NOMO-1 treated with dmso at 0.1 percent for 144 hours (cell line): ENCODE measurements around the gene PDE1A.

ENCODE experiments used
- DNase-seq: peaks from one replicate; lab custom pipeline; 2025; ENCODE audit not compliant: unreplicated experiment; lab: John Stamatoyannopoulos, UW

Gene PDE1A

GRCh38 chr2:182359027-182359989 is 67.5 kb downstream of the PDE1A start:
- DNase-seq = no peak

- DNase-seq = no peak
These were observed 68.2 kb downstream of the PDE1A start for GRCh38 chr2:182358601-182359000.

GRCh38 chr2:182355815-182356214 is 71.0 kb downstream of the PDE1A start:
- DNase-seq = no peak

GRCh38 chr2:182351427-182351826 is 75.4 kb downstream of the PDE1A start:
- DNase-seq = no peak

- DNase-seq = no peak
These were observed 77.6 kb downstream of the PDE1A start for GRCh38 chr2:182349268-182349667.

- no peak for DNase-seq
These were observed 81.5 kb downstream of the PDE1A start for GRCh38 chr2:182345384-182345783.

GRCh38 chr2:182330451-182331305 is 96.2 kb downstream of the PDE1A start:
- no peak for DNase-seq

GRCh38 chr2:182324665-182325064 is 102.2 kb downstream of the PDE1A start:
- no peak for DNase-seq

GRCh38 chr2:182321096-182321495 is 105.7 kb downstream of the PDE1A start:
- DNase-seq = no peak

GRCh38 chr2:182319556-182320505 is 107.0 kb downstream of the PDE1A start:
- no peak for DNase-seq

- DNase-seq = no peak
These were observed 108.2 kb downstream of the PDE1A start for GRCh38 chr2:182318466-182319220.

GRCh38 chr2:182316950-182317349 is 109.9 kb downstream of the PDE1A start:
- no peak for DNase-seq

GRCh38 chr2:182302972-182303371 is 123.9 kb downstream of the PDE1A start:
- DNase-seq = no peak

GRCh38 chr2:182302174-182302573 is 124.7 kb downstream of the PDE1A start:
- no peak for DNase-seq

GRCh38 chr2:182301093-182301492 is 125.7 kb downstream of the PDE1A start:
- DNase-seq = no peak

- no peak for DNase-seq
These were observed 126.2 kb downstream of the PDE1A start for GRCh38 chr2:182300608-182301007.

GRCh38 chr2:182299632-182300031 is 127.2 kb downstream of the PDE1A start:
- no peak for DNase-seq

GRCh38 chr2:182298456-182298855 is 128.4 kb downstream of the PDE1A start:
- no peak for DNase-seq

GRCh38 chr2:182291296-182291695 is 135.5 kb downstream of the PDE1A start:
- DNase-seq = no peak

GRCh38 chr2:182283512-182283911 is 143.3 kb downstream of the PDE1A start:
- DNase-seq = no peak
